Kidney (tissue), 14 donors: ENCODE results near the gene ENKD1. TPM values are rescaled to one million over a fixed set of nuclear protein-coding genes. Genes with fewer than 3 reads are reported as not detected.
A peak's percentile ranks its signal among the peaks of the same experiment; 100 is the strongest.

Source experiments
- DNase-seq, 5 donors: peaks; one replicate each; pipeline ENCODE4 v3.0.0-alpha.2; 2013 to 2020
- FAIRE-seq: peaks from 2 replicates; lab custom pipeline; 2012; peaks lifted over from hg19 to GRCh38; lab: Jason Lieb, UNC
- H3K27ac ChIP-seq, 2 donors: one replicate each; pipeline ENCODE4 v1.7.0; 2013; ENCODE audit warnings: low read depth in 2 of 2, low read length in 2 of 2, inconsistent platforms in 1 of 2
- H3K27me3 ChIP-seq: one replicate; pipeline ENCODE4 v1.7.1; 2013; ENCODE audit warnings: low read length, inconsistent platforms; ENCODE audit not compliant: control insufficient read depth, insufficient read depth
- H3K36me3 ChIP-seq, 3 donors: one replicate each; pipeline versions ENCODE4 v1.7.0 to v1.7.1; 2013; ENCODE audit warnings: low read length in 3 of 3, control low read depth in 1 of 3, inconsistent platforms in 1 of 3; ENCODE audit not compliant: insufficient read depth in 3 of 3, control insufficient read depth in 2 of 3
- H3K4me1 ChIP-seq, 3 donors: one replicate each; pipeline versions ENCODE4 v1.7.0 to v1.7.1; 2013; ENCODE audit warnings: low read length in 3 of 3, inconsistent platforms in 1 of 3, low read depth in 1 of 3; ENCODE audit not compliant: control insufficient read depth in 2 of 3, insufficient read depth in 2 of 3
- H3K4me3 ChIP-seq, 3 donors: one replicate each; pipeline versions ENCODE4 v1.7.0 to v1.8.1; 2013; ENCODE audit warnings: low read length in 3 of 3, control low read depth in 1 of 3, inconsistent platforms in 1 of 3
- H3K9ac ChIP-seq, 3 donors: one replicate each; pipeline versions ENCODE4 v1.7.0 to v1.7.1; 2013; ENCODE audit warnings: low read length in 3 of 3, control low read depth in 1 of 3, inconsistent platforms in 1 of 3
- H3K9me3 ChIP-seq, 3 donors: one replicate each; pipeline versions ENCODE4 v1.7.0 to v1.7.1; 2013; ENCODE audit warnings: low read length in 3 of 3, control low read depth in 1 of 3, inconsistent platforms in 1 of 3; ENCODE audit not compliant: control insufficient read depth in 2 of 3, insufficient read depth in 1 of 3
- intact Hi-C: fragments of 100-400 bp; cut with DNase I; formaldehyde crosslinking; loops from one replicate; pipeline ENCODE4 v1.11.1; 2022
- polyA plus RNA-seq: library from polyadenylated mRNA; stranded (reverse); fragments of 350-450 nt; fragmentation: Illumina TruSeq; extraction: RNeasy Lipid Tissue Mini Kit (QIAGEN cat#74804); gene quantifications from one replicate; pipeline ENCODE4 v1.2.3, GENCODE V29; 2014; ENCODE audit warnings: low read depth, low replicate concordance; ENCODE audit not compliant: insufficient read depth
- total RNA-seq: library from RNA; stranded (reverse); fragmentation: NEBNext Ultra II Directional; extraction: Animal tissue kit (Norgen Biotek cat#: 25700); gene quantifications from one replicate; pipeline ENCODE4 v1.2.1, GENCODE V29; 2021
- TF ChIP-seq, protein P1 (sequence below): IDR thresholded peaks from 3 replicates; pipeline ENCODE4 v1.5.1; 2012; ENCODE audit warnings: mild to moderate bottlenecking, moderate library complexity, borderline replicate concordance; ENCODE audit not compliant: insufficient read depth; ENCODE audit errors: extremely low read depth
- donor health status: control.
- donor health status: control.
- donor health status: control.
- donor health status: control.
- donor health status: control.
- donor health status: DM: yes; HTN: yes; CAD: no.
- donor health status: Normal renal cell carcinoma (clear cell type).

The ENKD1 gene
- total and polyA plus RNA-seq, 2 donors from 2014 or later, result 30.2 to 38.3 TPM

DNA sequence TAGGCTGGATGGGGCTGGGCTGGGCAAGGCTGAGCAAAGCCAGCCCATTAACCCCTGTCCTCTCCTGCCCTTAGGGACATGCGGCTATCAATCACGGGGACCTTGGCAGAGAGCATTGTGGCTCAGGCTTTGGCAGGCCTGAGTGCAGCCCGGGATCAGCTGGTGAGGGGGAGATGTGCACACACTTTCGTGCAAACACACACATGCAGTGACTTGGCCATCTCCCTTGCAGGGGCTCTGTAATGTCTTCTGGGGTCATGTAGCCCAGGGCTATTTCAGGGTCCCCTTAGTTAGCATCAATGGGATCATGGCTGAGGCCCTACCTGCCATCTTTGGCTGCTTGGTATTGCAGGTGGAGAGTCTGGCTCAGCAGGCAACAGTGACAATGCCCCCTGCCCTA, 14.7 kb downstream of the ENKD1 start:
- peaks cover 21% of the 10 kb centered on the region for H3K27me3 ChIP-seq
- no peak overlapping the region for H3K27ac ChIP-seq
- intact Hi-C loops, result no loop called here
- no peaks in the 10 kb centered on the region for H3K36me3 ChIP-seq
- H3K4me1 ChIP-seq, result peaks cover 0 to 7% (median 4%) of the 10 kb centered on the region in 3 donors
- FAIRE-seq (no peak), DNase-seq (no peak)
- TF ChIP-seq, protein P1, sequence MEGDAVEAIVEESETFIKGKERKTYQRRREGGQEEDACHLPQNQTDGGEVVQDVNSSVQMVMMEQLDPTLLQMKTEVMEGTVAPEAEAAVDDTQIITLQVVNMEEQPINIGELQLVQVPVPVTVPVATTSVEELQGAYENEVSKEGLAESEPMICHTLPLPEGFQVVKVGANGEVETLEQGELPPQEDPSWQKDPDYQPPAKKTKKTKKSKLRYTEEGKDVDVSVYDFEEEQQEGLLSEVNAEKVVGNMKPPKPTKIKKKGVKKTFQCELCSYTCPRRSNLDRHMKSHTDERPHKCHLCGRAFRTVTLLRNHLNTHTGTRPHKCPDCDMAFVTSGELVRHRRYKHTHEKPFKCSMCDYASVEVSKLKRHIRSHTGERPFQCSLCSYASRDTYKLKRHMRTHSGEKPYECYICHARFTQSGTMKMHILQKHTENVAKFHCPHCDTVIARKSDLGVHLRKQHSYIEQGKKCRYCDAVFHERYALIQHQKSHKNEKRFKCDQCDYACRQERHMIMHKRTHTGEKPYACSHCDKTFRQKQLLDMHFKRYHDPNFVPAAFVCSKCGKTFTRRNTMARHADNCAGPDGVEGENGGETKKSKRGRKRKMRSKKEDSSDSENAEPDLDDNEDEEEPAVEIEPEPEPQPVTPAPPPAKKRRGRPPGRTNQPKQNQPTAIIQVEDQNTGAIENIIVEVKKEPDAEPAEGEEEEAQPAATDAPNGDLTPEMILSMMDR, result no peak
- H3K4me3 ChIP-seq, result no peak overlapping the region
- H3K9me3 ChIP-seq, result no peaks in the 10 kb centered on the region
- no peak overlapping the region for H3K9ac ChIP-seq

DNA sequence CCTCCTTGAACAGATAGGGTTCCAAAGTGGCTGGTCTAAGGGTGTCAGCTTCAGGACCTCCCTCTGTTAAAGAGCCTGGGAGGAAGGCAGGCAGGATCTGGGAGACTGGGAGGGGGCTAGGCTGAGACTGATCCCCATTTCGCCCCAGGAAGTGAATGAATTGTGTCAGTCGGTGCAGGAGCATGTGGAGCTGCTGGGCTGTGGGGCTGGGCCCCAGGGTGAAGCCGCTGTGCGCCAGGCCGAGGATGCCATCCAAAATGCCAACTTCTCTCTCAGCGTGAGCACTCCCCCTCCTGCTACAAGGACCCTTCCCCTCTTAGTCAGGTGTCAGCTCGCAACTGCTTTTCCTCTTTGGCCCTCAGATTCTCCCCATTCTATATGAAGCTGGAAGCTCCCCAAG, 15.5 kb downstream of the ENKD1 start:
- no peak for FAIRE-seq
- H3K9me3 ChIP-seq, result no peaks in the 10 kb centered on the region
- no peak for DNase-seq
- H3K4me1 ChIP-seq, result peaks cover 0 to 7% (median 4%) of the 10 kb centered on the region in 3 donors
- H3K9ac ChIP-seq, result no peak overlapping the region
- H3K27me3 ChIP-seq, result peaks cover 24% of the 10 kb centered on the region
- H3K4me3 ChIP-seq, result no peak overlapping the region
- H3K36me3 ChIP-seq, result no peaks in the 10 kb centered on the region
- no peak overlapping the region for H3K27ac ChIP-seq
- TF ChIP-seq, protein P1, result no peak
- intact Hi-C loops, result no loop called here

- Histone ChIP-seq H3K9ac (no peak overlapping the region), H3K27ac (no peak overlapping the region), H3K9me3 (no peaks in the 10 kb centered on the region), H3K36me3 (no peaks in the 10 kb centered on the region), H3K4me1 (peaks cover 0 to 7% (median 4%) of the 10 kb centered on the region in 3 donors), H3K27me3 (peaks cover 24% of the 10 kb centered on the region), H3K4me3 (no peak overlapping the region)
- intact Hi-C loops, result no loop called here
- FAIRE-seq (no peak), DNase-seq (no peak)
- TF ChIP-seq, protein P1, result no peak
These were observed 16.5 kb downstream of the ENKD1 start for GRCh38 chr16:67650023-67650422.

DNA sequence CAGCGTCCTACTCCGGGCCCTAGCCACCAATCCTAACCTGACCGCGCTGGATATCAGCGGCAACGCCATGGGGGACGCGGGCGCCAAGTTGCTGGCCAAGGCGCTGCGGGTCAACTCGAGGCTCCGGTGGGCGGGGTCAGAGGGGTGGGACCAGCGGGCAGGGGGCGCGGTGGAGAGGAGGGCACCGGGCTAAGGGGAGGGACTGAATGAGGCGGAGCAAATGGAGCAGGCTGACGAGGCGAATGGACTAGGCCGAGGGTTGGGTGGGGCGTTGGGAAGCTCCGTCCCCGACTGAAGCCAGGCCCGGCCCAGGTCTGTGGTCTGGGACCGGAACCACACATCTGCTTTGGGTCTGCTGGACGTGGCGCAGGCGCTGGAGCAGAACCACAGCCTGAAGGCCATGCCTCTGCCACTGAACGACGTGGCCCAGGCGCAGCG, 17.0 kb downstream of the ENKD1 start:
- Histone ChIP-seq H3K27ac (no peak overlapping the region), H3K4me3 (no peak overlapping the region), H3K9ac (no peak overlapping the region), H3K27me3 (peaks cover 22% of the 10 kb centered on the region), H3K36me3 (no peaks in the 10 kb centered on the region), H3K9me3 (no peaks in the 10 kb centered on the region), H3K4me1 (peaks cover 0 to 7% (median 4%) of the 10 kb centered on the region in 3 donors)
- intact Hi-C loops, result no loop called here
- TF ChIP-seq, protein P1, result no peak
- FAIRE-seq (no peak), DNase-seq (peak in 3 of 5 donors; percentile 40 to 78 (median 65))
